HL-60/S4 treated with retinoic acid at 250 ng/mL for 4 days and 3 days (cell line): ENCODE results near the gene RORC.
"Not testable (repeated sequence)": the region's sequence is repeated elsewhere in the genome, so short reads cannot be mapped to it uniquely, and the experiment has no call there.

Experiments used
- in situ Hi-C: fragments of 300-500 bp; cut with MboI; formaldehyde crosslinking; loops from 2 replicates; pipeline ENCODE4 v1.7.0; 2022; ENCODE audit warnings: low sequenced_read_pairs

The RORC gene

GRCh38 chr1:151776665-151777062 is 54.9 kb downstream of the RORC start:
- in situ Hi-C loops: no loop called here

- in situ Hi-C loops: no loop called here
These were observed 55.5 kb downstream of the RORC start for GRCh38 chr1:151775894-151776664.

GRCh38 chr1:151774256-151774922 is 57.2 kb downstream of the RORC start:
- in situ Hi-C loops: no loop called here

GRCh38 chr1:151773702-151774101 is 57.9 kb downstream of the RORC start:
- in situ Hi-C loops: no loop called here

GRCh38 chr1:151769270-151769669 is 62.3 kb downstream of the RORC start:
- in situ Hi-C loops: not testable (repeated sequence)

GRCh38 chr1:151768351-151769066 is 63.1 kb downstream of the RORC start:
- in situ Hi-C loops: not testable (repeated sequence)

- in situ Hi-C loops: no loop called here
These were observed 67.6 kb downstream of the RORC start for GRCh38 chr1:151763990-151764389.

- in situ Hi-C loops: no loop called here
These were observed 68.4 kb downstream of the RORC start, which contains the start of gene MRPL9 for GRCh38 chr1:151762941-151763921. MRPL9 (minus strand) TSS chr1:151763496; CDS start chr1:151763479, 17 bp downstream.

- in situ Hi-C loops: no loop called here
These were observed 70.8 kb downstream of the RORC start for GRCh38 chr1:151760597-151761385.

GRCh38 chr1:151759241-151759640 is 72.4 kb downstream of the RORC start:
- in situ Hi-C loops: no loop called here

GRCh38 chr1:151756291-151756690 is 75.3 kb downstream of the RORC start:
- in situ Hi-C loops: no loop called here
